Activated CD4-positive, alpha-beta memory T cell treated with anti-CD3 and anti-CD28 coated beads, Interleukin-2, amount 10 ng/mL, durations not matched to agents 7 days and 5 days (primary cell): ENCODE results near the gene TNFRSF18. TPM values are rescaled to one million over a fixed set of nuclear protein-coding genes. Genes with fewer than 3 reads are reported as not detected.

Source experiments
- CTCF ChIA-PET: fragments of 350-600 bp; sonication (Branson Sonifier 250); formaldehyde crosslinking; loops from one replicate; lab custom pipeline; 2021; ENCODE audit warnings: antibody characterized with exemption, inconsistent platforms; lab: Charles Lee
- POLR2A ChIA-PET: fragments of 350-600 bp; sonication (Branson Sonifier 250); formaldehyde crosslinking; loops from one replicate; lab custom pipeline; 2021; ENCODE audit warnings: antibody characterized with exemption; lab: Charles Lee
- DNase-seq: peaks from one replicate; pipeline ENCODE4 v3.0.0-alpha.2; 2020
- H3K27ac Mint-ChIP-seq: one replicate; pipeline ENCODE4 v1.8.0; 2021; ENCODE audit warnings: mild to moderate bottlenecking, mixed read lengths
- H3K27me3 Mint-ChIP-seq: one replicate; pipeline ENCODE4 v1.8.0; 2021; ENCODE audit warnings: mixed read lengths
- H3K36me3 Mint-ChIP-seq: one replicate; pipeline ENCODE4 v1.8.0; 2021; ENCODE audit warnings: low read depth, mixed read lengths
- H3K4me1 Mint-ChIP-seq: one replicate; pipeline ENCODE4 v1.8.0; 2021; ENCODE audit warnings: mixed read lengths
- H3K4me3 Mint-ChIP-seq: one replicate; pipeline ENCODE4 v1.8.0; 2021; ENCODE audit warnings: mild to moderate bottlenecking, mixed read lengths
- H3K9me3 Mint-ChIP-seq: one replicate; pipeline ENCODE4 v1.8.0; 2021; ENCODE audit warnings: mixed read lengths
- total RNA-seq, 2 experiments: library from RNA; stranded (reverse); gene quantifications; one replicate each; pipeline ENCODE4 v1.2.3, GENCODE V29; 2021

The TNFRSF18 gene
- total RNA-seq, 2 experiments from 2014 or later = 115 to 116 TPM

GRCh38 chr1:1169429-1170214, 36.8 kb downstream of the TNFRSF18 start:
- Mint-ChIP-seq H3K36me3 (no peaks in the 10 kb centered on the region), H3K9me3 (no peaks in the 10 kb centered on the region), H3K27ac (no peak overlapping the region), H3K4me3 (no peak overlapping the region), H3K4me1 (peaks cover 26% of the 10 kb centered on the region), H3K27me3 (peaks cover 3% of the 10 kb centered on the region)
- CTCF ChIA-PET = no interaction called here
- POLR2A ChIA-PET = interaction anchor here (1.1 to 4.4 kb wide), 2 partner anchors 11 to 62 kb away, joined by 4 to 17 read pairs; partner anchors contain the start of genes B3GALT6 and SDF4
- DNase-seq = no peak

GRCh38 chr1:1168451-1169411, 37.7 kb downstream of the TNFRSF18 start:
- peaks cover 22% of the 10 kb centered on the region for H3K4me1 Mint-ChIP-seq
- CTCF ChIA-PET = no interaction called here
- H3K4me3 Mint-ChIP-seq = no peak overlapping the region
- H3K27ac Mint-ChIP-seq = no peak overlapping the region
- H3K9me3 Mint-ChIP-seq = no peaks in the 10 kb centered on the region
- DNase-seq = no peak
- POLR2A ChIA-PET = interaction anchor here (1.1 to 4.4 kb wide), 2 partner anchors 10 to 63 kb away, joined by 4 to 17 read pairs; partner anchors contain the start of genes B3GALT6 and SDF4
- H3K36me3 Mint-ChIP-seq = no peaks in the 10 kb centered on the region
- peaks cover 4% of the 10 kb centered on the region for H3K27me3 Mint-ChIP-seq

- Mint-ChIP-seq H3K36me3 (no peaks in the 10 kb centered on the region), H3K4me1 (peaks cover 16% of the 10 kb centered on the region), H3K27ac (no peak overlapping the region), H3K27me3 (peaks cover 4% of the 10 kb centered on the region), H3K9me3 (no peaks in the 10 kb centered on the region), H3K4me3 (no peak overlapping the region)
- CTCF ChIA-PET = no interaction called here
- DNase-seq = no peak
- POLR2A ChIA-PET = interaction anchor here (4.4 kb wide), 1 partner anchor 10 kb away, joined by 17 read pairs; no protein-coding TSS in a partner anchor
These were observed 38.4 kb downstream of the TNFRSF18 start for GRCh38 chr1:1167841-1168450.

GRCh38 chr1:1167398-1167821, 39.0 kb downstream of the TNFRSF18 start:
- no peak for DNase-seq
- CTCF ChIA-PET = no interaction called here
- Mint-ChIP-seq H3K4me3 (no peak overlapping the region), H3K27ac (no peak overlapping the region), H3K36me3 (no peaks in the 10 kb centered on the region), H3K9me3 (no peaks in the 10 kb centered on the region), H3K4me1 (peaks cover 14% of the 10 kb centered on the region), H3K27me3 (peaks cover 4% of the 10 kb centered on the region)
- POLR2A ChIA-PET = interaction anchor here (4.4 kb wide), 1 partner anchor 9 kb away, joined by 17 read pairs; no protein-coding TSS in a partner anchor

- POLR2A ChIA-PET = interaction anchor here (4.4 kb wide), 1 partner anchor 9 kb away, joined by 17 read pairs; no protein-coding TSS in a partner anchor
- Mint-ChIP-seq H3K4me1 (peaks cover 8% of the 10 kb centered on the region), H3K36me3 (no peaks in the 10 kb centered on the region), H3K27me3 (peaks cover 4% of the 10 kb centered on the region), H3K27ac (no peak overlapping the region), H3K9me3 (no peaks in the 10 kb centered on the region), H3K4me3 (no peak overlapping the region)
- CTCF ChIA-PET = no interaction called here
- no peak for DNase-seq
These were observed 39.6 kb downstream of the TNFRSF18 start for GRCh38 chr1:1166642-1167397.

GRCh38 chr1:1165900-1166421, 40.4 kb downstream of the TNFRSF18 start:
- H3K27me3 Mint-ChIP-seq = peaks cover 1% of the 10 kb centered on the region
- CTCF ChIA-PET = no interaction called here
- POLR2A ChIA-PET = no interaction called here
- no peak overlapping the region for H3K4me3 Mint-ChIP-seq
- peaks cover 5% of the 10 kb centered on the region for H3K4me1 Mint-ChIP-seq
- H3K9me3 Mint-ChIP-seq = no peaks in the 10 kb centered on the region
- no peak overlapping the region for H3K27ac Mint-ChIP-seq
- DNase-seq = no peak
- no peaks in the 10 kb centered on the region for H3K36me3 Mint-ChIP-seq

- peaks cover 1% of the 10 kb centered on the region for H3K27me3 Mint-ChIP-seq
- H3K36me3 Mint-ChIP-seq = no peaks in the 10 kb centered on the region
- no peak overlapping the region for H3K27ac Mint-ChIP-seq
- ChIA-PET POLR2A (interaction anchor here (1.0 kb wide), 1 partner anchor 9 kb away, joined by 3 read pairs; no protein-coding TSS in a partner anchor), CTCF (no interaction called here)
- no peak overlapping the region for H3K4me3 Mint-ChIP-seq
- DNase-seq = no peak
- no peaks in the 10 kb centered on the region for H3K9me3 Mint-ChIP-seq
- H3K4me1 Mint-ChIP-seq = peaks cover 5% of the 10 kb centered on the region
These were observed 40.9 kb downstream of the TNFRSF18 start for GRCh38 chr1:1165485-1165884.

GRCh38 chr1:1164701-1165451, 41.5 kb downstream of the TNFRSF18 start:
- ChIA-PET CTCF (no interaction called here), POLR2A (interaction anchor here (1.0 kb wide), 1 partner anchor 8 kb away, joined by 3 read pairs; no protein-coding TSS in a partner anchor)
- no peaks in the 10 kb centered on the region for H3K9me3 Mint-ChIP-seq
- no peak for DNase-seq
- H3K36me3 Mint-ChIP-seq = no peaks in the 10 kb centered on the region
- H3K27me3 Mint-ChIP-seq = peaks cover 1% of the 10 kb centered on the region
- H3K4me3 Mint-ChIP-seq = no peak overlapping the region
- peaks cover 1% of the 10 kb centered on the region for H3K4me1 Mint-ChIP-seq
- H3K27ac Mint-ChIP-seq = no peak overlapping the region

GRCh38 chr1:1164361-1164700, 42.1 kb downstream of the TNFRSF18 start:
- no peak overlapping the region for H3K4me3 Mint-ChIP-seq
- POLR2A ChIA-PET = interaction anchor here (1.0 kb wide), 1 partner anchor 8 kb away, joined by 3 read pairs; no protein-coding TSS in a partner anchor
- DNase-seq = no peak
- no peaks in the 10 kb centered on the region for H3K4me1 Mint-ChIP-seq
- H3K27me3 Mint-ChIP-seq = peaks cover 1% of the 10 kb centered on the region
- no peaks in the 10 kb centered on the region for H3K9me3 Mint-ChIP-seq
- H3K27ac Mint-ChIP-seq = no peak overlapping the region
- H3K36me3 Mint-ChIP-seq = no peaks in the 10 kb centered on the region
- CTCF ChIA-PET = no interaction called here

- H3K27me3 Mint-ChIP-seq = peaks cover 1% of the 10 kb centered on the region
- CTCF ChIA-PET = no interaction called here
- H3K36me3 Mint-ChIP-seq = no peaks in the 10 kb centered on the region
- no peak overlapping the region for H3K4me3 Mint-ChIP-seq
- H3K9me3 Mint-ChIP-seq = no peaks in the 10 kb centered on the region
- H3K4me1 Mint-ChIP-seq = no peaks in the 10 kb centered on the region
- no peak for DNase-seq
- POLR2A ChIA-PET = no interaction called here
- H3K27ac Mint-ChIP-seq = no peak overlapping the region
These were observed 42.8 kb downstream of the TNFRSF18 start for GRCh38 chr1:1163538-1164070.
